ENCODE data around the gene GLRA3. TPM values are rescaled to one million over a fixed set of nuclear protein-coding genes. Genes with fewer than 3 reads are reported as not detected.

The GLRA3 gene
- total and polyA plus RNA-seq, 2 experiments from 2014 or later, result 0.03 to 0.19 TPM

- no peak overlapping the region for H3K27ac Mint-ChIP-seq
- H3K27me3 Mint-ChIP-seq (ENCODE audit: insufficient read depth, low read depth, poor library complexity), result peaks cover 1% of the 10 kb centered on the region
- H3K4me3 ChIP-seq, result no peak overlapping the region
- no peak overlapping the region for H2AFZ ChIP-seq
- no peaks in the 10 kb centered on the region for H3K27me3 ChIP-seq (ENCODE audit: insufficient read depth)
- H3K9me2 ChIP-seq (ENCODE audit: insufficient read depth), result no peaks in the 10 kb centered on the region
- no peaks in the 10 kb centered on the region for H4K20me1 ChIP-seq (replicated peaks; ENCODE audit: insufficient read depth)
- no peak overlapping the region for H3K27ac ChIP-seq (ENCODE audit: low read depth)
- ATAC-seq (no peak), DNase-seq (ENCODE audit: low spot score) (no peak)
- H3K4me1 ChIP-seq (ENCODE audit: insufficient read depth), result no peaks in the 10 kb centered on the region
- no peaks in the 10 kb centered on the region for H3K36me3 ChIP-seq (ENCODE audit: insufficient read depth)
- H3K36me3 Mint-ChIP-seq (ENCODE audit: low read depth), result no peaks in the 10 kb centered on the region
- no peak overlapping the region for H3K4me2 ChIP-seq
- no peak for TF ChIP-seq STAT1 (IDR thresholded peaks at IDR 0.05; ENCODE audit: unreplicated experiment)
- no peak for TF ChIP-seq ZNF331 (CRISPR knock-in tag; IDR thresholded peaks at IDR 0.05; ENCODE audit: low read depth)
- no peak for TF ChIP-seq ZNF114 (CRISPR knock-in tag; IDR thresholded peaks at IDR 0.05)
- TF ChIP-seq ETS1 (IDR thresholded peaks at IDR 0.05), result no peak
- TF ChIP-seq CTCF (conservative IDR thresholded peaks at IDR 0.05; ENCODE audit: low read depth in 2 of 2), result no peak
- no peak for TF ChIP-seq NANOG (IDR thresholded peaks at IDR 0.05; ENCODE audit: borderline replicate concordance)
- TF ChIP-seq ZNF462 (CRISPR knock-in tag; IDR thresholded peaks at IDR 0.05), result no peak
- TF ChIP-seq EZH2phosphoT487 (IDR thresholded peaks at IDR 0.05; ENCODE audit: unreplicated experiment), result no peak
- no peak for TF ChIP-seq CREB1 (CRISPR knock-in tag; IDR thresholded peaks at IDR 0.05; ENCODE audit: low read depth)
- TF ChIP-seq EZH2 (IDR thresholded peaks at IDR 0.05; ENCODE audit: low read depth, unreplicated experiment), result no peak
- TF ChIP-seq JUNB (IDR thresholded peaks at IDR 0.05; ENCODE audit: unreplicated experiment), result no peak
- no peak for TF ChIP-seq REST (IDR thresholded peaks at IDR 0.05; ENCODE audit: unreplicated experiment)
- no peak for TF ChIP-seq POLR2AphosphoS5 (IDR thresholded peaks at IDR 0.05; ENCODE audit: low read depth)
- no peaks in the 10 kb centered on the region for H3K79me2 ChIP-seq (replicated peaks; ENCODE audit: insufficient read depth)
- no peaks in the 10 kb centered on the region for H3F3A ChIP-seq (replicated peaks; ENCODE audit: low read depth)
- H3K9me3 Mint-ChIP-seq, result no peaks in the 10 kb centered on the region; the same call in 2 of the 3 replicates
- no peaks in the 10 kb centered on the region for H3K4me1 Mint-ChIP-seq
- no peak overlapping the region for H3K4me3 Mint-ChIP-seq
Observed at GRCh38 chr4:174746710-174747109, 82.3 kb downstream of the GLRA3 start.

Measured in GM23338 (cell line).